H1 (cell line): Measurements from ENCODE around the gene TBC1D17. TPM values are rescaled to one million over a fixed set of nuclear protein-coding genes. Genes with fewer than 3 reads are reported as not detected.

Experiments
- CTCF ChIA-PET: fragments of 300-600 bp; sonication (Branson Sonifier 250); formaldehyde crosslinking; loops from one replicate; lab custom pipeline; 2021; ENCODE audit not compliant: partially characterized antibody; lab: Charles Lee
- POLR2A ChIA-PET: fragments of 300-600 bp; sonication (Branson Sonifier 250); formaldehyde crosslinking; loops from one replicate; lab custom pipeline; 2021; ENCODE audit warnings: inconsistent platforms; ENCODE audit not compliant: partially characterized antibody; lab: Charles Lee
- DNase-seq, 2 experiments: peaks; one replicate each; pipeline versions ENCODE4 v3.0.0 to v3.0.0-alpha.2; 2010 to 2022; ENCODE audit warnings: low spot score in 2 of 2, low read depth in 1 of 2, mixed read lengths in 1 of 2
- FAIRE-seq: peaks from 2 replicates; lab custom pipeline; 2011; peaks lifted over from hg19 to GRCh38; lab: Jason Lieb, UNC
- H2AFZ ChIP-seq: 2 replicates; pipeline ENCODE4 v1.8.1; 2012; ENCODE audit warnings: low read length, inconsistent platforms
- H2AK5ac ChIP-seq: 2 replicates; pipeline ENCODE4 v1.6.1; 2013; ENCODE audit warnings: low read depth, low read length
- H2BK120ac ChIP-seq: replicated peaks from 2 replicates; pipeline ENCODE3; 2013; ENCODE audit warnings: low read depth, low read length, inconsistent platforms
- H2BK12ac ChIP-seq: 2 replicates; pipeline ENCODE4 v1.6.1; 2013; ENCODE audit warnings: low read depth, low read length
- H2BK15ac ChIP-seq: 2 replicates; pipeline ENCODE4 v1.6.1; 2013; ENCODE audit warnings: low read length
- H2BK20ac ChIP-seq: 2 replicates; pipeline ENCODE4 v1.6.1; 2013; ENCODE audit warnings: low read length
- H2BK5ac ChIP-seq: 2 replicates; pipeline ENCODE4 v1.6.1; 2013; ENCODE audit warnings: low read depth, low read length
- H3K14ac ChIP-seq: 2 replicates; pipeline ENCODE4 v1.6.1; 2013; ENCODE audit warnings: inconsistent platforms; ENCODE audit not compliant: insufficient read length
- H3K18ac ChIP-seq: 2 replicates; pipeline ENCODE4 v1.6.1; 2013; ENCODE audit warnings: low read length; ENCODE audit errors: extremely low read depth
- H3K23ac ChIP-seq: 2 replicates; pipeline ENCODE4 v1.6.1; 2013; ENCODE audit warnings: inconsistent platforms; ENCODE audit not compliant: insufficient read length
- H3K23me2 ChIP-seq: 2 replicates; pipeline ENCODE4 v1.6.1; 2013; ENCODE audit warnings: low read depth, low read length
- H3K27ac ChIP-seq: 2 replicates; pipeline ENCODE4 v1.6.1; 2011; ENCODE audit warnings: low read depth, low read length, inconsistent platforms
- H3K27me3 ChIP-seq, 4 experiments: replicated peaks in 1 of 4; 1 replicate in 1 of 4; 2 replicates in 3 of 4; pipeline versions ENCODE4 v1.6.1 to v1.8.1; 2011 to 2013; ENCODE audit warnings: low read length in 3 of 4, mild to moderate bottlenecking in 3 of 4, inconsistent platforms in 2 of 4, mixed read lengths in 2 of 4, moderate library complexity in 1 of 4; ENCODE audit not compliant: control insufficient read depth in 3 of 4, insufficient read depth in 3 of 4; ENCODE audit errors: extremely low read depth in 1 of 4
- H3K36me3 ChIP-seq, 4 experiments: 2 replicates each; pipeline versions ENCODE4 v1.6.1 to v1.8.1; 2011 to 2013; ENCODE audit warnings: mild to moderate bottlenecking in 4 of 4, low read length in 3 of 4, moderate library complexity in 2 of 4, control low read depth in 1 of 4, inconsistent platforms in 1 of 4; ENCODE audit not compliant: insufficient read depth in 4 of 4, control insufficient read depth in 2 of 4
- H3K4ac ChIP-seq: replicated peaks from 2 replicates; pipeline ENCODE3; 2013; ENCODE audit warnings: low read length, low read depth, mixed read lengths, inconsistent platforms; ENCODE audit not compliant: insufficient read length
- H3K4me1 ChIP-seq, 4 experiments: replicated peaks in 1 of 4; 1 replicate in 1 of 4; 2 replicates in 3 of 4; pipeline versions ENCODE4 v1.6.1 to v1.8.1; 2011 to 2013; ENCODE audit warnings: low read length in 3 of 4, inconsistent platforms in 2 of 4, mixed read lengths in 1 of 4; ENCODE audit not compliant: insufficient read depth in 4 of 4, control insufficient read depth in 3 of 4
- H3K4me2 ChIP-seq, 2 experiments: 2 replicates each; pipeline versions ENCODE4 v1.6.1 to v1.8.1; 2011 to 2013; ENCODE audit warnings: low read depth in 2 of 2, low read length in 2 of 2, control low read depth in 1 of 2, inconsistent platforms in 1 of 2, mild to moderate bottlenecking in 1 of 2; ENCODE audit not compliant: insufficient read depth in 1 of 2
- H3K4me3 ChIP-seq, 4 experiments: fragments of 200-600, 300-600 bp in 1 of 4; sonication (generic), shearing (Covaris generic), sonication (Bioruptor Twin) in 1 of 4; 2 replicates each; pipeline versions ENCODE4 v1.5.1 to v1.8.1; 2011 to 2016; ENCODE audit warnings: low read length in 4 of 4, low read depth in 3 of 4, control low read depth in 2 of 4, inconsistent platforms in 2 of 4, mild to moderate bottlenecking in 2 of 4, mixed read lengths in 1 of 4, moderate library complexity in 1 of 4; ENCODE audit not compliant: insufficient read depth in 2 of 4; ENCODE audit errors: extremely low read depth in 1 of 4
- H3K56ac ChIP-seq: replicated peaks from 2 replicates; pipeline ENCODE3; 2013; ENCODE audit warnings: low read depth, mild to moderate bottlenecking, mixed read lengths, low read length, inconsistent platforms; ENCODE audit not compliant: insufficient read length
- H3K79me1 ChIP-seq: 2 replicates; pipeline ENCODE4 v1.6.1; 2013; ENCODE audit warnings: low read depth, low read length, control low read depth
- H3K79me2 ChIP-seq, 2 experiments: 2 replicates each; pipeline versions ENCODE4 v1.6.1 to v1.8.1; 2012 to 2013; ENCODE audit warnings: low read length in 2 of 2, mild to moderate bottlenecking in 2 of 2, inconsistent platforms in 1 of 2; ENCODE audit not compliant: insufficient read depth in 2 of 2, control insufficient read depth in 1 of 2
- H3K9ac ChIP-seq, 4 experiments: replicated peaks in 1 of 4; 1 replicate in 1 of 4; 2 replicates in 3 of 4; pipeline versions ENCODE4 v1.6.1 to v1.8.1; 2011 to 2013; ENCODE audit warnings: low read depth in 3 of 4, low read length in 3 of 4, control low read depth in 2 of 4, mild to moderate bottlenecking in 2 of 4, moderate library complexity in 2 of 4, inconsistent platforms in 1 of 4; ENCODE audit errors: extremely low read depth in 1 of 4
- H3K9me3 ChIP-seq, 2 experiments: 2 replicates each; pipeline versions ENCODE4 v1.6.1 to v1.8.1; 2012 to 2013; ENCODE audit warnings: mild to moderate bottlenecking in 2 of 2, moderate library complexity in 2 of 2, control low read depth in 1 of 2, inconsistent platforms in 1 of 2, low read depth in 1 of 2, low read length in 1 of 2, mixed read lengths in 1 of 2; ENCODE audit not compliant: insufficient read depth in 2 of 2
- H4K20me1 ChIP-seq, 2 experiments: replicated peaks in 1 of 2; 2 replicates each; pipeline versions ENCODE3 to v1.8.1; 2011 to 2013; ENCODE audit warnings: inconsistent platforms in 2 of 2, low read length in 2 of 2, mild to moderate bottlenecking in 1 of 2; ENCODE audit not compliant: insufficient read depth in 2 of 2, control insufficient read depth in 1 of 2
- H4K5ac ChIP-seq: 2 replicates; pipeline ENCODE4 v1.6.1; 2013; ENCODE audit warnings: low read length, low read depth, mixed read lengths, inconsistent platforms; ENCODE audit not compliant: insufficient read length
- H4K8ac ChIP-seq: 2 replicates; pipeline ENCODE4 v1.8.0; 2013; ENCODE audit warnings: mild to moderate bottlenecking, moderate library complexity, low read length, inconsistent platforms; ENCODE audit not compliant: insufficient read depth; ENCODE audit errors: extremely low read depth
- H4K91ac ChIP-seq: replicated peaks from 2 replicates; pipeline ENCODE3; 2013; ENCODE audit warnings: low read length, mixed read lengths, inconsistent platforms; ENCODE audit not compliant: insufficient read length
- CBX8 ChIP-seq: fragments of 300-800, 300-1000 bp; sonication (generic); IDR thresholded peaks from 2 replicates; pipeline ENCODE4 v1.7.1; 2016; ENCODE audit warnings: low read depth, low read length, borderline replicate concordance
- CHD1 ChIP-seq: IDR thresholded peaks from 2 replicates; pipeline ENCODE4 v1.6.1; 2012; ENCODE audit warnings: low read depth, low read length, improper control_type of control experiment
- CHD2 ChIP-seq: IDR thresholded peaks from 2 replicates; pipeline ENCODE4 v1.6.1; 2012; ENCODE audit warnings: low read length, improper control_type of control experiment
- CTBP2 ChIP-seq: IDR thresholded peaks from 2 replicates; pipeline ENCODE4 v1.7.0; 2011; ENCODE audit warnings: borderline replicate concordance, mild to moderate bottlenecking, moderate library complexity, mixed read lengths, low read length; ENCODE audit not compliant: insufficient read depth, insufficient read length
- EGR1 ChIP-seq: IDR thresholded peaks from 2 replicates; pipeline ENCODE4 v1.6.1; 2011; ENCODE audit warnings: low read depth, low read length, borderline replicate concordance
- GTF2F1 ChIP-seq: IDR thresholded peaks from 2 replicates; pipeline ENCODE4 v1.6.1; 2012; ENCODE audit warnings: low read depth, low read length, improper control_type of control experiment, borderline replicate concordance
- HDAC6 ChIP-seq: IDR thresholded peaks from one replicate; pipeline ENCODE4 v1.7.1; 2012; ENCODE audit warnings: low read depth, mild to moderate bottlenecking, inconsistent platforms, low read length, moderate library complexity
- NANOG ChIP-seq: IDR thresholded peaks from 2 replicates; pipeline ENCODE4 v1.6.1; 2011; ENCODE audit warnings: low read length, low read depth, mild to moderate bottlenecking, inconsistent platforms; ENCODE audit not compliant: insufficient read depth, poor library complexity, severe bottlenecking
- NRF1 ChIP-seq: IDR thresholded peaks from 2 replicates; pipeline ENCODE4 v1.6.1; 2011; ENCODE audit warnings: mild to moderate bottlenecking, low read depth, low read length, improper control_type of control experiment
- RBBP5 ChIP-seq: IDR thresholded peaks from 2 replicates; pipeline ENCODE4 v1.7.1; 2012; ENCODE audit warnings: low read depth, mild to moderate bottlenecking, inconsistent platforms, low read length, moderate library complexity, borderline replicate concordance
- RXRA ChIP-seq: IDR thresholded peaks from 2 replicates; pipeline ENCODE4 v1.6.1; 2011; ENCODE audit warnings: low read depth, mild to moderate bottlenecking, low read length, moderate library complexity; ENCODE audit not compliant: insufficient read depth
- SP4 ChIP-seq: IDR thresholded peaks from 2 replicates; pipeline ENCODE4 v1.6.1; 2012; ENCODE audit warnings: low read length, inconsistent platforms
- SRF ChIP-seq: IDR thresholded peaks from 2 replicates; pipeline ENCODE4 v1.6.1; 2011; ENCODE audit warnings: mild to moderate bottlenecking, low read depth, low read length, moderate library complexity
- TAF1 ChIP-seq: IDR thresholded peaks from 2 replicates; pipeline ENCODE4 v1.6.1; 2011; ENCODE audit warnings: mild to moderate bottlenecking, low read depth, low read length
- YY1 ChIP-seq: IDR thresholded peaks from 2 replicates; pipeline ENCODE4 v1.6.1; 2011; ENCODE audit warnings: low read depth, mild to moderate bottlenecking, low read length
- WGBS, 2 experiments: shearing (Covaris generic) in 1 of 2; methylation state at CpG; one replicate each; pipeline versions ENCODE4 v1.1.6 to v1.1.7; 2013 to 2015; ENCODE audit warnings: low lambda C conversion rate in 2 of 2, mixed read lengths in 2 of 2, inconsistent platforms in 1 of 2, low coverage in 1 of 2, missing lambda C conversion rate in 1 of 2; ENCODE audit not compliant: insufficient replicate concordance in 2 of 2, insufficient coverage in 1 of 2, insufficient read length in 1 of 2; ENCODE audit errors: extremely low coverage in 1 of 2, missing lambda C conversion rate in 1 of 2; 5-methylcytosine and 5-hydroxymethylcytosine counted together
- polyA plus RNA-seq, 7 experiments: library from polyadenylated mRNA; depleted of rRNA in 3 of 7; stranded (reverse) in 5 of 7; unstranded in 2 of 7; fragments of >200 nt in 5 of 7; fragments of 200-250 nt in 2 of 7; gene quantifications; 1 replicate in 5 of 7; 2 replicates in 1 of 7; 4 replicates in 1 of 7; pipeline versions ENCODE4 v1.2.1 to v1.2.3, GENCODE V29; 2011 to 2013; ENCODE audit warnings: missing spikeins in 2 of 7, mixed read lengths in 2 of 7
- total RNA-seq: library from RNA; stranded (reverse); fragmentation: NEBNext Ultra II Directional; extraction: Animal tissue kit (Norgen Biotek cat#: 25700); gene quantifications from 2 replicates; pipeline ENCODE4 v1.2.1, GENCODE V29; 2021

The TBC1D17 gene
- total and polyA plus RNA-seq, 2 of the 8 experiments (the other 6 are each of a cell fraction or from before 2014, with no cell fraction given): 30.3 to 44.9 TPM

DNA sequence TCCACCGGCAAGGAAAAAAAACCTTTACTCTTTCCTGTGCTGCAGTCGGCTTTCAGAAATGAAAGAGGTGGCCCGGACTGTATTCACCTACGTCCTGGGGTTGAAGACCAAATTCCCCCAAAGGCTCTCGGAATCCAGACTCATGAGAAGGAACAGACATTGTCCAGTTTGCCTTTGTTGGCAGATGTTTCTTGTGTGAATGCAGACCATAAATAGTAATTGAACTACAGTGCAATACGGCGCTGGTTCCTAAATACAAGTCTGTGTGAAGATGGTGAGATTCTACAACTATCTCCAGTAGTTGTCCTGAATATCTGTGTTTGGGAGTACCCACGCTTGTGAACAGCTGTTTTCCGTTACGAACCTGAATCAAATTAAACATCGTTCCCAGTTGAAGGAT, 37.8 kb upstream of the TBC1D17 start:
- CTCF ChIA-PET: interaction anchor here (0.5 to 1.1 kb wide), 2 partner anchors 23 to 81 kb away, joined by 3 read pairs; no protein-coding TSS in a partner anchor
- Histone ChIP-seq H3K36me3 (peaks cover 4 to 22% (median 9%) of the 10 kb centered on the region in 4 experiments; a peak in 6 of 8 replicates), H4K8ac (no peak overlapping the region)
- TF ChIP-seq SP4: no peak
- TF ChIP-seq RXRA: no peak
- no peak for TF ChIP-seq GTF2F1
- TF ChIP-seq CBX8: no peak
- TF ChIP-seq HDAC6: no peak
- no peak for TF ChIP-seq YY1
- TF ChIP-seq NANOG: no peak
- no peak for TF ChIP-seq CHD2
- TF ChIP-seq SRF: no peak
- no peak for TF ChIP-seq NRF1
- TF ChIP-seq CHD1: no peak
- no peak for TF ChIP-seq CTBP2
- no peak for TF ChIP-seq TAF1
- TF ChIP-seq RBBP5: no peak
- no peak for TF ChIP-seq EGR1

More for the DNA sequence above, 37.8 kb upstream of the TBC1D17 start:
- no peak overlapping the region for H2BK12ac ChIP-seq
- no peak overlapping the region for H2AFZ ChIP-seq
- H4K20me1 ChIP-seq: peaks cover 0 to 3% of the 10 kb centered on the region in 2 experiments
- FAIRE-seq (no peak), DNase-seq (no peak)
- no peak overlapping the region for H3K4me3 ChIP-seq
- H3K4me1 ChIP-seq: no peaks in the 10 kb centered on the region
- H2BK5ac ChIP-seq: no peak overlapping the region
- H3K18ac ChIP-seq: no peak overlapping the region
- no peak overlapping the region for H3K14ac ChIP-seq
- H3K9ac ChIP-seq: no peak overlapping the region
- H3K23me2 ChIP-seq: no peaks in the 10 kb centered on the region
- H3K4me2 ChIP-seq: no peak overlapping the region
- H2BK20ac ChIP-seq: no peak overlapping the region
- H2AK5ac ChIP-seq: no peak overlapping the region
- H4K91ac ChIP-seq: no peak overlapping the region
- H2BK15ac ChIP-seq: no peak overlapping the region
- no peak overlapping the region for H4K5ac ChIP-seq
- no peaks in the 10 kb centered on the region for H3K9me3 ChIP-seq
- no peaks in the 10 kb centered on the region for H3K79me2 ChIP-seq
- 95% methylated on average over 11 of the region's 11 CpGs; no CpG with 5 or more reads in 1 of the 2 experiments for WGBS, 2 experiments
- H3K23ac ChIP-seq: no peak overlapping the region
- H3K56ac ChIP-seq: no peak overlapping the region
- peaks cover 3% of the 10 kb centered on the region; the same call in 1 of the 2 replicates for H3K79me1 ChIP-seq
- H3K27me3 ChIP-seq: no peaks in the 10 kb centered on the region
- no peak overlapping the region for H3K4ac ChIP-seq
- POLR2A ChIA-PET: interaction anchor here (0.7 to 3.1 kb wide), 4 partner anchors 10 to 29 kb away, joined by 3 to 13 read pairs (median 3); partner anchors contain the start of genes FUZ and PTOV1
- H3K27ac ChIP-seq: no peak overlapping the region
- no peak overlapping the region for H2BK120ac ChIP-seq
